ENCODE results near the gene MACROD2.
"Not testable (repeated sequence)": the region's sequence is repeated elsewhere in the genome, so short reads cannot be mapped to it uniquely, and the experiment has no call there.

The MACROD2 gene

DNA sequence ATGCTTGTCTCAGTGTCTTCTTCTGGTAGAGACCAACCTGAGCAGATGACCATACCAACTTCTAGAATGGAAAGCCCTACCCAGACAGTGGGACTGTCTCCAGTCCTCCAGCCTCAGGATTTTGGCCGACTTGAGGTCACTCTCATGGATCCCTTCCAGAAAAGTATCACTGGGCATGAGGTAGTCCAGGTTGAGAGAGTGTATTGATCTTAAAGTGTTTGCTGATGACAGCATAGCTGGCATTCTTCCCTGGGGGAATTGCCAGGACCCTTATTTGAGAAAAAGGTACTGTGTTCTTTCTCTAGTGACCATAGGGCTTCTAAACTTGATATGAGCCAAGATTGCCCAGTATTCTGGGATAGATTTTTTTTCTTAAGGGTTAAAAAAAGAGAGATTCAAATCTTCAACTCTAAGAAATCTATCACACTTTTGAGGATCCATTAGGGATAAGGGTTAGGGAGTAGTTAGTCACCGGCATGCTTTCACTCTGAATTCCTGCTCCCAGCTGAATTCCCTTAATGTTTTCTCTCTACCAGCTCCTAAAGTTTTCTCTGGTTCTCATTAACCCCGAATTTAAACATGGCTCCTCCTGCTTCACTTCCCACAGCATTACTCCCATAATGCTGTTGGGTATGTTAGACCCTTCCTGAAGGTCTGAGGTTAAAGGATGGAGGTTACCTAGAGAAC lies 415.7 kb downstream of the MACROD2 start:
- DNase-seq (ENCODE audit: low read depth): no peak

DNA sequence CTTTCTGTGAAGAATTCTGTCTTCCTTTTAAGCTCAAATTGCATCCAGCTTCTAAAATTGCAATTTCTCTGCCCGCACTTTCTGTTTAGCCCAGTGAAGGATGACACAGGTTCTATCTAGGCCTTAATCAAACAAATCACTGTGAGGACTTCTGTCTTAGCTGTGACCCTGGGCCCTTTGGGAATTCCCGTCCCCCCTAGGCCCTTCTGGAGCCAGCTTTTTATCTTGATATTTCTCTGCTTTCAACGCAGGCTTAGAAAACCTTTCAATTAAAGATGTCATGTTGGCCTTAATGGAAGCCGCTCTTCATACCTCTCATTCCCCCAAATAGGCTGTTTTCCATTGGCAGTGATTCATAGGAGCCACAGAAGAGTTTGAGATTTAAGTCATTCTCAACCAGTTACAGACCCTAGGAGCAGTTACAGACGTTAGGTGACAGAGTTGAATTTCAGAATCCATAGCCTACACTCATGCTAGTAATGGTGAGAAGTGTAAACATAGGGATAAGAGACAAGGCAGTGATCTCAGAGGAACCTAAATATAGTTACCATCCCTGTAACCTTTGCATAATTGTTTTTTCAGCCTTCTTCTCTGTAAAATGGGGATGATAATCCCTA lies 416.9 kb downstream of the MACROD2 start:
- DNase-seq (ENCODE audit: low read depth): no peak

DNA sequence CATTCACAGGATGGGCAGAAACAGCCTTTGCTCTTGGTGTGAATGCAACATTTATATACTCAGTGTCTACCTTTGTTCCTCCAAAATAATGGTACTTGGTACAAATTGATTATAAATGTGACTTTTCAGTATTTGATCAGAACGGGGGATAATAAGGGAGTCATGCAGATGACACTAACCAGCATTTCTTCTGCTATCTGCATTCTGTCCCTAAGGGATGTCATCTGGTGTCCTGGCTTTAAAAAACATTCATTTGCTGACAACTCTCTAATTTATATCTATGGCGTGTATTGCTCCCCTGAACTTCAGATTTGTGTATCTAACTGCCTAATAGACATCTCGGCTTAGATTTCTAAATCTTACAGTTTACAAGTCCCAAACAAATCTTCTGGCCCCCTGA lies 418.5 kb downstream of the MACROD2 start:
- no peak for DNase-seq (ENCODE audit: low read depth)

DNA sequence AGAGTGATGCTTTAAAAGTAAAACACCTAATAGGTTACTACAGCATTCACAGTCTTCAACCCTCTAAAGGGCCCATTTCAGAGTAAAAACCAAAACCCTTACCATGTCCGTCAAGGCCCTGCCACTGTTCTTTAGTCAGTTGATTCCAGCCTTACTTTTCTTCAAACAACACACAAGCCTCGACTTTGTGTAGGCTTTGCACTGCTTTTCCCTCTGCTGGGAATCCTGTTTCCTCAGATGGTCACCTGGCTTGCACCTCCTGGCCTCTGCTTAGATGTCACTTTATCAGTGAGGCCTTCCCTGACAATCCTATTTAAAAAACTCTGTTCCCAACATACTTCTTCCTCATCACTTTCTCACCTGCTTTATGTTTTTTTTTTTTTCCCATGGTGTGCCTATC lies 419.2 kb downstream of the MACROD2 start:
- DNase-seq (ENCODE audit: low read depth): no peak

- no peak for DNase-seq (ENCODE audit: low read depth)
Observed at GRCh38 chr20:14415467-14415866, 420.2 kb downstream of the MACROD2 start.

GRCh38 chr20:14418376-14418775 lies 423.1 kb downstream of the MACROD2 start:
- no peak for DNase-seq (ENCODE audit: low read depth)

DNA sequence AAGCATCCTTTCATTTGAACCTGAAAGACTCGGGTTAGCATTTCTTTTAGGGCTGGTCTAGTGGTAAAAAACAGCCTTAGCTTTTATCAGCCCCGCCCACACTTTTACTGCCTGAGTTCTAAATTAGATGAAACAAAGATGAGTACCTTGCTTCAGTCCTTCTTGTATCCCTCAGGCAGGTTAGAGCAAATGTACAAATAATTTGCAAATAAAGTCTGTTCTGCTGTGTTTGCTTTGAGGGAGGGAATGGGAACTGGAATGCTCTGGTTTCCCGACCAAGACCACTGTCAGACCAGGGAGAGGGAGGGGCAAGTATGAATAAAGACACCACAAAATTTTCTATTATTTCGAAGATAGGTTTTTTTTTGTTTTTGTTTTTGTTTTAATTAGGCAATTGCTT lies 427.6 kb downstream of the MACROD2 start:
- no peak for DNase-seq (ENCODE audit: low read depth)

- DNase-seq (ENCODE audit: low read depth): no peak
Observed at GRCh38 chr20:14431568-14431967, 436.3 kb downstream of the MACROD2 start.

DNA sequence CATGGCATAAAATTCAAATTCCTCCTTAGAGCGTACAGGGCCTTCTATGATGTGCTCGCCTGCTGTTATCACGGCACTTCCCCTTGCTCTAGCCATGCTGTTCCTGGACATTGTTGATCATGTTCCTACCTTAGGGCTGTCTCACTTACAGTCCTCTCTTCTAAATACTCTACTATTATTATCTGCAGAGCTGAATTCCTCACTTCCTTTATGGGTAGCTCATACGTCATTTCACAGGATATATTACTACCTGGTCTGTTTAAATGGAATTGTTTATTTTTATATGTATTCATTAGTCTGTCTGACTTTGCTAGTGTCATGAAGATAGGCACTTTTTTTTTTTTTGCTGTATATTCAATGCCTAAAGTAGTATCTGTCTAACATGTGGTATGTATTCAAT lies 436.8 kb downstream of the MACROD2 start:
- DNase-seq (ENCODE audit: low read depth): no peak

DNA sequence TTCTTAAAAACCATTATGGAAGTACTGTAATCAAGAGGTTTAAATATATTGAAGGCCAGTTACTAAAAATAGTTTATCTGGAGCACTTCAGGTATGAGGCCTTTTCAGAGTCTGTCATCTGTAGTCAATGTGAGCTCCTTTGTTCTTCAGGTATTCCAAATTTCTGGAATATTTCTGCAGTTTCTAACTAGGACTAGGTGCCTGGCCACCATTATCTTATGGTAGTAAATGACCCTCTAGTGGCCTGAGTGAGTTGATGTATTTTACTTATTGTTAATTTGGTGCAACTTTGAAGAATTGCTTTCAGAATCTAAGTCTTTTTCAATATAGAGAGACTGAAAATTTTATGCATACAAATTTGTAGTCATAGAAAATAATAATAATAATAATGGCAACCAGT lies 437.3 kb downstream of the MACROD2 start:
- DNase-seq (ENCODE audit: low read depth): no peak

DNA sequence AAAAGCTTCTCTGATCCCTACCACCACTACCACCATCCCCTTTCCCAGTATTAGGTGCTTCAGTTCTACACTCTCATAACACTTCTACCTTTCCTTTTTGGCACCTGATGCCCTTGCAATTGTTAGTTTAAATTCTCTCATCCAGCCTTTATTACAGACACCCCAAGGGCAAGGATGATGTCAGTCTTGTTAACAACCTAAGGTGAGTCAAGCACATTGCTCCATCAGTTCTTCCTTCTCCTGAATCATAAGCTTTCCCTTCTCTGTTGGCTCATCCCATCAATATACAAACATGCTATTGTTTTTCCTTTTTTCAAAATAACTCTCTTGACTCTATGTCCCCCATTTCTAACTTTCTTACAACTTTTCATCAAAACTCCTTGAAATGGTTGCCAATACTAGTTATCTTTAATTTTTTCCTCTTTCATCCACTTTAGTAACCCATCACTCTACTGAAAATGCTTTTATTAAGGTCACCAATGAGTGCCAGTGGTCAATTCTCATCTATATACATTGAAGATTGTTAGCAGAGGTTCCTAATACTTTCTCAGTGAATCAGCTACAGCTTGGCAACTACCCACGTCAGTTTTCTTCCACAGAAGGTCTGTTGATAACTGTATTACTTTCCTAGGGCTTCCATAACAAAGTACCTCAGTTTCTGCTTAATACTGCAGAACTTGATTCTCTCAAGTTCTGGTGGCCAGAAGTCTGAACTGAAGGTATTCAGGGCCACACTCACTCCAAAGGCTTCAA lies 439.2 kb downstream of the MACROD2 start:
- no peak for DNase-seq (ENCODE audit: low read depth)

- no peak for DNase-seq (ENCODE audit: low read depth)
Observed at GRCh38 chr20:14441201-14441600, 445.9 kb downstream of the MACROD2 start.

DNA sequence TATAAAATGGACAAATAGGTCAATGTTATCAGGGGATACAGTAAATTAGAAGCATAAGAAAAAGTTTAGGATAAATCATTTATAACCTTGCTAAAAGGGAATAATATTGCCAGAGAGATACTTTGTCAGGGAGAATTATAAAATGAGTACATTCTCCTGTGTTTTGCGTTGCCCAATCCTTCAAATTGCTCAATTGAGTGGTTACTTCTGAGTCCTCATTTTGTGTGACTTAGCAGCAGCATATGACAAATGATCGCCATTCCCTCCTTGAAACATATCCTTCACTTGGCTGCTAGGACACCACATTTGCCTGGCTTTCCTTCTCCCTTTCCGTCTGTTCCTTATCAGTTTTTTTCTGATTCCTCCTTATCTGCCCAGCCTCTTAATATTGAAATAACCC lies 448.8 kb downstream of the MACROD2 start:
- no peak for DNase-seq (ENCODE audit: low read depth)

GRCh38 chr20:14445310-14445709 lies 450.0 kb downstream of the MACROD2 start:
- no peak for DNase-seq (ENCODE audit: low read depth)

GRCh38 chr20:14445902-14446301 lies 450.6 kb downstream of the MACROD2 start:
- no peak for DNase-seq (ENCODE audit: low read depth)

GRCh38 chr20:14446446-14446845 lies 451.1 kb downstream of the MACROD2 start:
- no peak for DNase-seq (ENCODE audit: low read depth)

- DNase-seq (ENCODE audit: low read depth): no peak
Observed at GRCh38 chr20:14449323-14449722, 454.0 kb downstream of the MACROD2 start.

DNA sequence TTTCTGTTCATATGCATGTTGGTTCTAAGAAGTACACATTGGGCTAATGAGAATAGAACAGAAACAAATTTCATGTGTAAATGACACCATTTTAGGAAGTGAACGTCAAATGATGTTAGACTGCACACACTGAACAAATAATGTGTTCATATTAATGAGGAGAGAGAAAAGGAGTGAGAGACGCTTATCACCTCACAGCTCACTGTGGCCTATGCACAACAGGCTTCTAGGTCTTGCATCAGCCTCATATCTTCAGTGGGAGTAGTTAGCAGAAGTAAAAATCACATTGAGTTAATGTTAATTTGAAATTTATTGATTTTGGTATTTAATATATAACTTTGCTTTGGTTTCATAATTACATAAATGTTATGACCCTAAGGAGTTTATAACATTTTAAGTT lies 454.9 kb downstream of the MACROD2 start:
- DNase-seq (ENCODE audit: low read depth): no peak

DNA sequence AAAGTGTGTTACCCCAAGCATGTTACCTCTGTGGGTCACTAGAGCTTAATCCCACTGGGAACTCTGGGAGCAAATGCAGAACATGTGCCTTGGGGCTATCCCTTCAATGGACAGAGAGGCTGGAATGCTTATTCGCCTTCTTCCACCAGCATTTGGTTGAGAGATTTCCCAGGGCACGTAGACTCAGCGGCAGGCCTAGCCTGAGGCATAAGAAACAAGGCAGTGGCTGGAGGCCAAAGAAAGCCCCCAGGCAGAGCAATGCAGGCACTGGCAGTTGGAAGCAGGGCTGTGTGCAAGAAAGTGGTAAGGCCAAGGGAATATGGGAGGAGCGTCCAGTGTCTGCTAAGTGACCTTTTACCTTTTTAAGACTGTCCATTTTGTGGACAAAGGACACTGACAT lies 456.1 kb downstream of the MACROD2 start:
- no peak for DNase-seq (ENCODE audit: low read depth)

- no peak for DNase-seq (ENCODE audit: low read depth)
Observed at GRCh38 chr20:14453259-14453658, 457.9 kb downstream of the MACROD2 start.

GRCh38 chr20:14454296-14454695 lies 459.0 kb downstream of the MACROD2 start:
- DNase-seq (ENCODE audit: low read depth): no peak

DNA sequence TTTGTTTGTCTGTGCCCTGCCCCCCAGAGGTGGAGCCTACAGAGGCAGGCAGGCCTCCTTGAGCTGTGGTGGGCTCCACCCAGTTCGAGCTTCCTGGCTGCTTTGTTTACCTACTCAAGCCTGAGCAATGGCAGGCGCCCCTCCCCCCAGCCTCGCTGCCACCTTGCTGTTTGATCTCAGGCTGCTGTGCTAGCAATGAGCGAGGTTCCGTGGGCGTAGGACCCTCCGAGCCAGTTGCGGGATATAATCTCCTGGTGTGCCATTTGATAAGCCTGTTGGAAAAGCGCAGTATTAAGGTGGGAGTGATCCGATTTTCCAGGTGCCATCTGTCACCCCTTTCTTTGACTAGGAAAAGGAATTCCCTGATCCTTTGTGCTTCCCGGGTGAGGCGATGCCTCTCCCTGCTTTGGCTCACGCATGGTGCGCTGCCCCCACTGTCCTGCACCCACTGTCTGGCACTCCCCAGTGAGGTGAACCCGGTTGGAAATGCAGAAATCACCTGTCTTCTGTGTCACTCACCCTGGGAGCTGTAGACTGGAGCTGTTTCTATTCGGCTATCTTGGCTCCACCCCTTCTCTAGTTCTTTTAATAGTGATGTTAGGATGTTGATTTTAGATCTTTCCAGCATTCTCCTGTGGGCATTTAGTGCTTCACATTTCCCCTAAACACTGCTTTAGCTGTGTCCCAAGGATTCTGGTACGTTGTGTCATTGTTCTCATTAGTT lies 471.9 kb downstream of the MACROD2 start:
- DNase-seq (ENCODE audit: low read depth): not testable (repeated sequence)

Data from stimulated activated CD8-positive, alpha-beta memory T cell treated with anti-CD3 and anti-CD28 coated beads, Interleukin-12 subunit alpha, Interleukin-12 subunit beta, amount 100 ng/mL, for 1 hour (primary cell).